ENCODE measurements around the gene PLPP4.

GRCh38 chr10:120555842-120556532 is 99.0 kb downstream of the PLPP4 start:
- TF ChIP-seq POLR2AphosphoS5 (IDR thresholded peaks at IDR 0.05) = no peak
- TF ChIP-seq CTCF (IDR thresholded peaks at IDR 0.05) = no peak
